ENCODE measurements around the gene VSX1. TPM values are rescaled to one million over a fixed set of nuclear protein-coding genes. Genes with fewer than 3 reads are reported as not detected.

VSX1 gene
- total and polyA plus RNA-seq, 8 donors = 0.05 TPM; not detected in 7

DNA sequence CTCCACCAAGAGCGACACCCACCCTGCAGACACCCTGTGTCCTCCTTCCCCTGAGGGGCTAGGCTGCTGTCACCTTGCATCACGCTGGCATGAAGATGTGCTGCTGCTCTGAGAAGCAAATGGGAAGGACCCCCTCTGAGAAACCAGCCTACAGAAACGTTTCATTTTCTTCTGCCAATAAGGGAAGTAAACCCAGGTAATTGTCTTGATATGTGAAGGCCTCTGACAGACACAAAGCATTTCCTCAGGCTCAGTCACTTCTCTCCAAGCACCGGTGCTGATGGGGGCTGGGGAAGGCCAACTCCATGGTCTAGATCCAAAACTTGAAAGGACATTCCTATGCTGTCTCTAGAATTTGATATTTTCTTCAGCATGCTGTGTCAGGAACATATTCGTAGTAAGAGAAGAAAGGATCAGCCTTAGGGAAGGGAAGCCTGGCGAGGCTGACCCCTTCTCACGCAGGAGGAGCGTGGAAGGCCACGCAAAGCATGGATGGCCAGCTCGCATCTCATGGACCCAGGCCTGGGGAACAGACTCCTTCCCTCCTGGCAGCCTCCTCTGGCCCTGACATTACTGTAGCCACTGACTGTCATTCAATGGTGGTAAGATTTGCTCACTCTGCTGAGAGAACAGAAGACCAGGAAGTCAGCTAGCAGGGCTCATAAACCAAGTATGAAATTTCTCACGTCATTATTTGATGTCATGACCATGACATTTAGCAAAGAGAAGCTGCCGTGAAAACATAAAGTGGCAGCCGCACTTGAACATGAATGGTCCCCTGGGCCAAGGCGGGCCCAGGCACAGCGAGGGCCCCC lies 44.4 kb downstream of the VSX1 start:
- peaks cover 94 to 100% (median 96%) of the 10 kb centered on the region in 4 donors for H3K4me1 ChIP-seq
- no peak for TF ChIP-seq POLR2AphosphoS5 (IDR thresholded peaks at IDR 0.05)
- no peak for TF ChIP-seq POLR2A (IDR thresholded peaks at IDR 0.05)
- TF ChIP-seq, protein P1, sequence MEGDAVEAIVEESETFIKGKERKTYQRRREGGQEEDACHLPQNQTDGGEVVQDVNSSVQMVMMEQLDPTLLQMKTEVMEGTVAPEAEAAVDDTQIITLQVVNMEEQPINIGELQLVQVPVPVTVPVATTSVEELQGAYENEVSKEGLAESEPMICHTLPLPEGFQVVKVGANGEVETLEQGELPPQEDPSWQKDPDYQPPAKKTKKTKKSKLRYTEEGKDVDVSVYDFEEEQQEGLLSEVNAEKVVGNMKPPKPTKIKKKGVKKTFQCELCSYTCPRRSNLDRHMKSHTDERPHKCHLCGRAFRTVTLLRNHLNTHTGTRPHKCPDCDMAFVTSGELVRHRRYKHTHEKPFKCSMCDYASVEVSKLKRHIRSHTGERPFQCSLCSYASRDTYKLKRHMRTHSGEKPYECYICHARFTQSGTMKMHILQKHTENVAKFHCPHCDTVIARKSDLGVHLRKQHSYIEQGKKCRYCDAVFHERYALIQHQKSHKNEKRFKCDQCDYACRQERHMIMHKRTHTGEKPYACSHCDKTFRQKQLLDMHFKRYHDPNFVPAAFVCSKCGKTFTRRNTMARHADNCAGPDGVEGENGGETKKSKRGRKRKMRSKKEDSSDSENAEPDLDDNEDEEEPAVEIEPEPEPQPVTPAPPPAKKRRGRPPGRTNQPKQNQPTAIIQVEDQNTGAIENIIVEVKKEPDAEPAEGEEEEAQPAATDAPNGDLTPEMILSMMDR (IDR thresholded peaks at IDR 0.05) = no peak
- no peak for TF ChIP-seq EP300 (IDR thresholded peaks at IDR 0.05)
- DNase-seq = no peak
- intact Hi-C loops (cut with DNase I; ENCODE audit: low total_unique reads) = no loop called here
- 59 to 71% (median 66%) methylated on average over 15 of the region's 15 CpGs for WGBS, 5 donors
- H3K27ac ChIP-seq = peak overlapping the region; percentile 67 to 86 (median 79)
- no peaks in the 10 kb centered on the region for H3K36me3 ChIP-seq
- H3K4me3 ChIP-seq = no peak overlapping the region
- H3K9me3 ChIP-seq = no peaks in the 10 kb centered on the region
- no peaks in the 10 kb centered on the region for H3K27me3 ChIP-seq

DNA sequence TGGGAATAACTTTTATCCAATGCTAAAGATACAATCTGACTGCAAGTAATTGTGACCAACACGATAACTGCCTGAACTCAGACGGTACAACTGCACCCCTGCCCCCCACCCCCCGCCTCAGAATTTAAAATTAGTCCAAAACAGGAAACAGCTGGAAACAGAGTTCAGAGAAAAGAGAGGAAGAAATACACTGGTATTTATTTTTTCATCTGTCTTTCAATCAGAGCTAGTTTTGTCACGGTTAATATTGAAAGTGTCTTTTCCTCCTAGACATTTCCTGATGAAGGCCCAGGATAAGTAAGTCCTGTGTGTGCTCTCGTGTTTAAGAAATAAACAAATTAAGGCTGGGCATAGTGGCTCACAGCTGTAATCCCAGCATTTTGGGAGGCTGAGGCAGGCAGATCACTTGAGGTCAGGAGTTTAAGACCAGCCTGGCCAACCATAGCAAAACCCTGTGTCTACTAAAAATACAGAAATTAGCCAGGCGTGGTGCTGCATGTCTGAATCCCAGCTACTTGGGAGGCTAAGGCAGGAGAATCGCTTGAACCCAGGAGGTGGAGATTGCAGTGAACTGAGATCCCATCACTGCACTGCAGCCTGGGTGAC lies 45.5 kb downstream of the VSX1 start:
- Histone ChIP-seq H3K36me3 (no peaks in the 10 kb centered on the region), H3K4me1 (peaks cover 91 to 99% (median 95%) of the 10 kb centered on the region in 4 donors), H3K9me3 (no peaks in the 10 kb centered on the region), H3K27ac (peak overlapping the region; percentile 53 to 86 (median 79)), H3K27me3 (no peaks in the 10 kb centered on the region), H3K4me3 (no peak overlapping the region)
- 24 to 46% (median 37%) methylated on average over 7 of the region's 7 CpGs for WGBS, 5 donors
- no peak for DNase-seq
- no peak for TF ChIP-seq EP300 (IDR thresholded peaks at IDR 0.05)
- no peak for TF ChIP-seq POLR2AphosphoS5 (IDR thresholded peaks at IDR 0.05)
- no peak for TF ChIP-seq POLR2A (IDR thresholded peaks at IDR 0.05)
- TF ChIP-seq, protein P1 (IDR thresholded peaks at IDR 0.05) = no peak
- intact Hi-C loops (cut with DNase I; ENCODE audit: low total_unique reads) = no loop called here

DNA sequence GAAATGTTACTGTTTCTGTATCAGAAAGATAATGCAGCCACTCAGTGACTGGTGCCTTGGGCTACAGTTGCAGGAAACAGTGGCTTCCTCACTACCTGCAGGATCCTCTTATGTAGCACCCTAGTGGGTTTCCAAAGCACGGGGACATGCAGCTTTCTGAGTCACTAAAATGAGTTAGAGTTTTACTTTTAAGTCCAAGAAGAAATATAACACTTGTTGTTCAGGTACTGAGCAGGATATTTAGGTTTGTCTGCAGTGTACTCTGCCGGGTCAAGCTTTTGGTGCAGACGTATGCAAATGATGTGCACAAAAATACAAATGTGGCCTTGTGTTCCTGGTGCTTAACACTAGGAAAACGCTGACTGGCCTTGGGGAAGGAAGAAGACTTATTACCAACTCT lies 46.0 kb downstream of the VSX1 start:
- DNase-seq = no peak
- H3K4me3 ChIP-seq = no peak overlapping the region
- H3K9me3 ChIP-seq = no peaks in the 10 kb centered on the region
- peaks cover 86 to 99% (median 93%) of the 10 kb centered on the region in 4 donors for H3K4me1 ChIP-seq
- peaks cover 0 to under 1% (median 0%) of the 10 kb centered on the region in 4 donors for H3K36me3 ChIP-seq
- intact Hi-C loops (cut with DNase I; ENCODE audit: low total_unique reads) = no loop called here
- no peaks in the 10 kb centered on the region for H3K27me3 ChIP-seq
- whole genome bisulfite sequencing, 5 donors = 33 to 40% (median 36%) methylated on average over 4 of the region's 4 CpGs
- peak overlapping the region in 4 of 5 donors; percentile 67 to 86 (median 80) for H3K27ac ChIP-seq
- TF ChIP-seq POLR2A (IDR thresholded peaks at IDR 0.05) (no peak), POLR2AphosphoS5 (IDR thresholded peaks at IDR 0.05) (no peak), EP300 (IDR thresholded peaks at IDR 0.05) (no peak)
- TF ChIP-seq, protein P1 (IDR thresholded peaks at IDR 0.05) = no peak

DNA sequence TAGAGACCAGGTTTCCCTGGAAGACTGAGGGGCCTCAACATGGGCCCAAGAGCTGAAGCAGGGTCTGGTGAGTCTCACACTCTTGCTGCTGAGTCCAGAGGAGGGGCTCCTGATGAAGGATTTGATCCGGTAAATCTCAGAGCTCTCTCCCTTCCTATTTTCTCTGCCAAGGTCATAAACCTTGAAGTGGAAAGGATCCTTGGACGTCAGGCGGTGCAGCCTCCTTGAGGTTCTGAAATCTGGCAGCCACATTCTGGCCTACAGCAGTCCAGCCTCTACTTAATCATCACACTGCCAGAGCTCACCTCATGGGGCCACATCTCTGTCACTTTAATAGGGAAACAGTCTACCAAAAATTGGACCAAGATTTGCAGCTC lies 48.0 kb downstream of the VSX1 start:
- peaks cover 66 to 87% (median 75%) of the 10 kb centered on the region in 4 donors for H3K4me1 ChIP-seq
- no peaks in the 10 kb centered on the region for H3K9me3 ChIP-seq
- H3K4me3 ChIP-seq = no peak overlapping the region
- intact Hi-C loops (cut with DNase I; ENCODE audit: low total_unique reads) = no loop called here
- H3K27me3 ChIP-seq = no peaks in the 10 kb centered on the region
- DNase-seq = peak in 1 of 2 donors; percentile 39
- peak overlapping the region; percentile 71 to 84 (median 77) for H3K27ac ChIP-seq
- peaks cover 0 to 19% (median 18%) of the 10 kb centered on the region in 4 donors for H3K36me3 ChIP-seq
- TF ChIP-seq, protein P1 (IDR thresholded peaks at IDR 0.05) = no peak
- no peak for TF ChIP-seq POLR2A (IDR thresholded peaks at IDR 0.05)
- no peak for TF ChIP-seq POLR2AphosphoS5 (IDR thresholded peaks at IDR 0.05)
- TF ChIP-seq EP300 (IDR thresholded peaks at IDR 0.05) = no peak
- 22 to 36% (median 30%) methylated on average over 3 of the region's 3 CpGs for WGBS, 5 donors

Measured in stomach (tissue), 9 donors.